Naive thymus-derived CD8-positive, alpha-beta T cell (primary cell): ENCODE measurements around the gene AGR2. TPM values are rescaled to one million over a fixed set of nuclear protein-coding genes. Genes with fewer than 3 reads are reported as not detected.
"Not testable (repeated sequence)": the region's sequence is repeated elsewhere in the genome, so short reads cannot be mapped to it uniquely, and the experiment has no call there.

Experiments used
- ATAC-seq, 2 donors: fragments of 150-1000 bp; cut with Tn5 transposase in 1 of 2; sonication (Bioruptor Pico), chemical (Tn5 transposase) in 1 of 2; 1 replicate in 1 of 2; 2 replicates in 1 of 2; pipeline ENCODE4 v1.10.0; 2021; ENCODE audit warnings: mild to moderate bottlenecking in 2 of 2, moderate library complexity in 2 of 2
- POLR2A ChIA-PET: fragments of 350-600 bp; sonication (Branson Sonifier 250); formaldehyde crosslinking; loops from one replicate; lab custom pipeline; 2021; ENCODE audit warnings: antibody characterized with exemption; lab: Charles Lee
- DNase-seq, 10 donors: peaks; one replicate each; pipeline versions ENCODE4 v3.0.0 to v3.0.0-alpha.2; 2020 to 2022
- H3K27ac Mint-ChIP-seq, 10 donors: one replicate each; pipeline ENCODE4 v1.8.0; 2020 to 2022; ENCODE audit warnings: mild to moderate bottlenecking in 10 of 10, mixed read lengths in 10 of 10, moderate library complexity in 4 of 10, inconsistent platforms in 1 of 10
- H3K27me3 Mint-ChIP-seq, 5 donors: one replicate each; pipeline ENCODE4 v1.8.0; 2021 to 2022; ENCODE audit warnings: mixed read lengths in 5 of 5
- H3K36me3 Mint-ChIP-seq, 3 donors: one replicate each; pipeline ENCODE4 v1.8.0; 2020 to 2022; ENCODE audit warnings: mixed read lengths in 3 of 3, mild to moderate bottlenecking in 2 of 3, inconsistent platforms in 1 of 3
- H3K4me1 Mint-ChIP-seq, 4 donors: one replicate each; pipeline ENCODE4 v1.8.0; 2021 to 2022; ENCODE audit warnings: mixed read lengths in 4 of 4
- H3K4me3 Mint-ChIP-seq, 10 donors: one replicate each; pipeline ENCODE4 v1.8.0; 2020 to 2022; ENCODE audit warnings: mild to moderate bottlenecking in 10 of 10, mixed read lengths in 10 of 10, moderate library complexity in 6 of 10, inconsistent platforms in 1 of 10
- H3K9me3 Mint-ChIP-seq, 9 donors: one replicate each; pipeline ENCODE4 v1.8.0; 2020 to 2022; ENCODE audit warnings: mixed read lengths in 9 of 9, mild to moderate bottlenecking in 3 of 9, inconsistent platforms in 1 of 9, moderate library complexity in 1 of 9
- polyA plus RNA-seq, 3 donors: library from polyadenylated mRNA; unstranded; fragments of 300-500 nt; fragmentation: Illumina TruSeq; gene quantifications; one replicate each; pipeline ENCODE4 v1.2.3, GENCODE V29; 2021
- total RNA-seq, 8 experiments: library from RNA in 2 of 8; stranded (reverse) in 2 of 8; gene quantifications; one replicate each; pipeline ENCODE4 v1.2.3 and lab custom pipeline; 2021 to 2026

The AGR2 gene
- total and polyA plus RNA-seq, 5 experiments from 2014 or later = not detected

- Mint-ChIP-seq H3K9me3 (no peaks in the 10 kb centered on the region), H3K4me1 (peaks cover 0 to 1% (median 0%) of the 10 kb centered on the region in 4 donors), H3K36me3 (no peaks in the 10 kb centered on the region), H3K27ac (no peak overlapping the region), H3K4me3 (no peak overlapping the region), H3K27me3 (no peaks in the 10 kb centered on the region)
- DNase-seq = no peak
- POLR2A ChIA-PET = no interaction called here
- ATAC-seq = no peak
Measured at GRCh38 chr7:16780596-16780995, 24.2 kb downstream of the AGR2 start.

- H3K36me3 Mint-ChIP-seq = no peaks in the 10 kb centered on the region
- H3K4me3 Mint-ChIP-seq = no peak overlapping the region
- no peaks in the 10 kb centered on the region for H3K27me3 Mint-ChIP-seq
- ATAC-seq (no peak), DNase-seq (no peak)
- POLR2A ChIA-PET = no interaction called here
- H3K9me3 Mint-ChIP-seq = no peaks in the 10 kb centered on the region
- no peak overlapping the region for H3K27ac Mint-ChIP-seq
- H3K4me1 Mint-ChIP-seq = peaks cover 0 to 5% (median 0%) of the 10 kb centered on the region in 4 donors
Measured at GRCh38 chr7:16779051-16779450, 25.7 kb downstream of the AGR2 start.

GRCh38 chr7:16778476-16778875 is 26.3 kb downstream of the AGR2 start:
- DNase-seq (no peak), ATAC-seq (no peak)
- no peaks in the 10 kb centered on the region for H3K27me3 Mint-ChIP-seq
- H3K27ac Mint-ChIP-seq = no peak overlapping the region
- H3K4me3 Mint-ChIP-seq = no peak overlapping the region
- no peaks in the 10 kb centered on the region for H3K9me3 Mint-ChIP-seq
- H3K36me3 Mint-ChIP-seq = no peaks in the 10 kb centered on the region
- POLR2A ChIA-PET = no interaction called here
- peaks cover 0 to 5% (median 0%) of the 10 kb centered on the region in 4 donors for H3K4me1 Mint-ChIP-seq

- Mint-ChIP-seq H3K36me3 (no peaks in the 10 kb centered on the region), H3K9me3 (no peaks in the 10 kb centered on the region), H3K27me3 (peaks cover 0 to 18% (median 0%) of the 10 kb centered on the region in 5 donors), H3K4me3 (no peak overlapping the region), H3K27ac (no peak overlapping the region), H3K4me1 (peaks cover 0 to 5% (median 0%) of the 10 kb centered on the region in 4 donors)
- no peak for ATAC-seq
- POLR2A ChIA-PET = no interaction called here
- no peak for DNase-seq
Measured at GRCh38 chr7:16776053-16776452, 28.7 kb downstream of the AGR2 start.

DNA sequence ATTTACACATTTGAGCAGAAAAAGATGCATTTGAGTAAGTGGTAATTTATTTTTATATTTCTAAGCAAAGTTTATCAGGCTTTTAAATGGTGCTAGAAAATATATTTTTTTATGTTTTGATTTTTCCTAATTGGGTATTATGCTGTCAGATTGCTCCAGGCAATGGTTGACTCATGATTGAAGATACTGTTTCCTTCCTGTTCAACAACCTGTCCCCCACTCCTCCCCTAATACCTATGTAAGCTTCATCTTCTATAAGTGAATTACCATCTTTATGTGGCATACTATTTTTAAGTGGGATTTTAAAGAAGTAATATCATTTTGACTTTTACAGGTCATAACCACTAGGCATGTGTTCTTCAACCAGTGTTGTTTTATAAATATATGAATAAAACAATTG is 29.8 kb downstream of the AGR2 start:
- ATAC-seq = no peak
- Mint-ChIP-seq H3K4me3 (no peak overlapping the region), H3K4me1 (peaks cover 0 to 5% (median 0%) of the 10 kb centered on the region in 4 donors), H3K36me3 (no peaks in the 10 kb centered on the region), H3K27me3 (peaks cover 0 to 26% (median 3%) of the 10 kb centered on the region in 5 donors), H3K9me3 (no peaks in the 10 kb centered on the region), H3K27ac (no peak overlapping the region)
- no peak for DNase-seq
- POLR2A ChIA-PET = no interaction called here

DNA sequence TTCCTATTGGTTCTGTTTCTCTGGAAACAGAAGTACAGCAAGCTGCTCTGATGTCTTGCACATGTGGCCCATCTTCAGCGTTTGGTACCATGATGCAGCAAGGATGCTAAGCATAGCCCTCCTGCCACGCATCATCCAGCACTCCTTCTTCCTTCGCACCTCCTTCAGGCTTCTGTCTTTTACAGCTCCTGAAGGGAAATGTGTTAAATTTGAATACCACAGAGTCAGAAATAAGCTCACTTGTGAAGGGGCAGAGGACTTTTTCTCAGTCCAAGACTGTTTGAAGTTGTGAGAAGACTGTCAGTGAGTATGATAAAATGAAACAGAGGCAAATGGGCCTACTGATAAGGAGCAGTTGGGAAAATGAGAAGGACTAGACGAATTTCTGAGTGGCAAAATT is 30.5 kb downstream of the AGR2 start:
- Mint-ChIP-seq H3K27me3 (peaks cover 0 to 26% (median 3%) of the 10 kb centered on the region in 5 donors), H3K27ac (no peak overlapping the region), H3K36me3 (no peaks in the 10 kb centered on the region), H3K4me3 (no peak overlapping the region), H3K9me3 (no peaks in the 10 kb centered on the region), H3K4me1 (peaks cover 0 to 5% (median 0%) of the 10 kb centered on the region in 4 donors)
- DNase-seq = no peak
- POLR2A ChIA-PET = no interaction called here
- ATAC-seq = no peak

GRCh38 chr7:16773884-16774283 is 30.9 kb downstream of the AGR2 start:
- no peak for ATAC-seq
- POLR2A ChIA-PET = no interaction called here
- Mint-ChIP-seq H3K4me3 (no peak overlapping the region), H3K27ac (no peak overlapping the region), H3K36me3 (no peaks in the 10 kb centered on the region), H3K9me3 (no peaks in the 10 kb centered on the region), H3K27me3 (peaks cover 0 to 26% (median 3%) of the 10 kb centered on the region in 5 donors), H3K4me1 (peaks cover 0 to 5% (median 0%) of the 10 kb centered on the region in 4 donors)
- DNase-seq = no peak

- Mint-ChIP-seq H3K36me3 (no peaks in the 10 kb centered on the region), H3K9me3 (no peaks in the 10 kb centered on the region), H3K27ac (no peak overlapping the region), H3K27me3 (peaks cover 0 to 26% (median 3%) of the 10 kb centered on the region in 5 donors), H3K4me3 (no peak overlapping the region), H3K4me1 (peaks cover 0 to 5% (median 0%) of the 10 kb centered on the region in 4 donors)
- DNase-seq (no peak), ATAC-seq (no peak)
- POLR2A ChIA-PET = no interaction called here
Measured at GRCh38 chr7:16773326-16773725, 31.5 kb downstream of the AGR2 start.

- Mint-ChIP-seq H3K27ac (no peak overlapping the region), H3K27me3 (peaks cover 0 to 26% (median 3%) of the 10 kb centered on the region in 5 donors), H3K4me1 (peaks cover 0 to 7% (median 0%) of the 10 kb centered on the region in 4 donors), H3K4me3 (no peak overlapping the region), H3K36me3 (no peaks in the 10 kb centered on the region), H3K9me3 (no peaks in the 10 kb centered on the region)
- ATAC-seq (no peak), DNase-seq (no peak)
- POLR2A ChIA-PET = no interaction called here
Measured at GRCh38 chr7:16770657-16771329, 34.0 kb downstream of the AGR2 start.

GRCh38 chr7:16769994-16770393 is 34.8 kb downstream of the AGR2 start:
- H3K36me3 Mint-ChIP-seq, H3K4me1 Mint-ChIP-seq, DNase-seq, H3K4me3 Mint-ChIP-seq, ATAC-seq, H3K9me3 Mint-ChIP-seq, H3K27ac Mint-ChIP-seq, POLR2A ChIA-PET: not testable (repeated sequence)
- peaks cover 0 to 26% (median 3%) of the 10 kb centered on the region in 5 donors for H3K27me3 Mint-ChIP-seq

DNA sequence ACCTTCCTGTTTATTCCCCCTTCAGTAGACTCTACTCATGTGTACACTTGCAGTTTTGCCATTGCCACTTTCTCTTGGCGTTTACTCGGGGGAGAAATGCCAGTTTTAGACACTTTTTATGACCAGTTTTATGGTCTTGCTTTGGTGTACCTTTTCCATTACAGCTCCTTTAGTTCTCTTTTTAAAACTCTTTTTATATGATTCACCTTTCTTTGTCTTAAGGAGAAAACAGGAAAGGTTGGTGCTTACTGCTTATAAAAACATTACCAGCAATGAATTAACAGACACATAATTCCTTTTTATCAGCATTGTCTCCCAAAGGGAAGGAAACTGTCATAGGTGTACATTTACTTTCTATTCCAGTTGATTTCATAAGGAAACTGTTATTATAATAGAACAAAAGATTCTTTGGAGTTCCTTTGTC is 39.4 kb downstream of the AGR2 start:
- no peaks in the 10 kb centered on the region for H3K36me3 Mint-ChIP-seq
- peaks cover 0 to 2% (median 0%) of the 10 kb centered on the region in 9 donors for H3K9me3 Mint-ChIP-seq
- no peak for DNase-seq
- POLR2A ChIA-PET = no interaction called here
- peaks cover 0 to 22% (median 0%) of the 10 kb centered on the region in 4 donors for H3K4me1 Mint-ChIP-seq
- H3K27ac Mint-ChIP-seq = no peak overlapping the region
- no peak for ATAC-seq
- H3K4me3 Mint-ChIP-seq = no peak overlapping the region
- peaks cover 0 to 3% (median 0%) of the 10 kb centered on the region in 5 donors for H3K27me3 Mint-ChIP-seq

GRCh38 chr7:16764942-16765341 is 39.9 kb downstream of the AGR2 start:
- POLR2A ChIA-PET = no interaction called here
- Mint-ChIP-seq H3K9me3 (peaks cover 0 to 2% (median 0%) of the 10 kb centered on the region in 9 donors), H3K4me1 (peaks cover 0 to 27% (median 1%) of the 10 kb centered on the region in 4 donors), H3K36me3 (no peaks in the 10 kb centered on the region), H3K27me3 (peaks cover 0 to 6% (median 0%) of the 10 kb centered on the region in 5 donors), H3K4me3 (no peak overlapping the region), H3K27ac (no peak overlapping the region)
- no peak for ATAC-seq
- DNase-seq = no peak

GRCh38 chr7:16762177-16762576 is 42.6 kb downstream of the AGR2 start:
- no peak for DNase-seq
- ATAC-seq = no peak
- peaks cover 0 to 5% (median 0%) of the 10 kb centered on the region in 9 donors for H3K9me3 Mint-ChIP-seq
- peaks cover 0 to 44% (median 3%) of the 10 kb centered on the region in 4 donors for H3K4me1 Mint-ChIP-seq
- peak overlapping the region in 1 of 10 donors; percentile 11 for H3K27ac Mint-ChIP-seq
- H3K36me3 Mint-ChIP-seq = no peaks in the 10 kb centered on the region
- H3K4me3 Mint-ChIP-seq = no peak overlapping the region
- POLR2A ChIA-PET = no interaction called here
- peaks cover 0 to 6% (median 3%) of the 10 kb centered on the region in 5 donors for H3K27me3 Mint-ChIP-seq
